Right atrium auricular region (tissue), 2 donors: ENCODE measurements around the gene MYL1. TPM values are rescaled to one million over a fixed set of nuclear protein-coding genes. Genes with fewer than 3 reads are reported as not detected.

Source experiments
- DNase-seq: peaks from one replicate; pipeline ENCODE4 v3.0.0-alpha.2; 2019; ENCODE audit warnings: low spot score
- H3K27ac ChIP-seq, 2 donors: fragments of 200-600 bp; sonication (generic); 1 replicate in 1 of 2; 2 replicates in 1 of 2; pipeline ENCODE4 v1.5.1; 2016 to 2019
- H3K27me3 ChIP-seq, 2 donors: fragments of 200-600 bp; sonication (generic); one replicate each; pipeline versions ENCODE4 v1.5.1 to v1.6.0; 2017 to 2019
- H3K36me3 ChIP-seq: fragments of 200-600 bp; sonication (generic); one replicate; pipeline ENCODE4 v1.5.1; 2016
- H3K4me1 ChIP-seq, 2 donors: fragments of 200-600 bp; sonication (generic); one replicate each; pipeline versions ENCODE4 v1.5.1 to v1.6.0; 2017 to 2019
- H3K4me3 ChIP-seq, 2 donors: fragments of 200-600 bp; sonication (generic); 1 replicate in 1 of 2; 2 replicates in 1 of 2; pipeline ENCODE4 v1.5.1; 2017 to 2019; ENCODE audit warnings: mild to moderate bottlenecking in 1 of 2, moderate library complexity in 1 of 2
- H3K9me3 ChIP-seq, 2 donors: fragments of 200-600 bp; sonication (generic); one replicate each; pipeline ENCODE4 v1.5.1; 2019
- CTCF ChIP-seq, 2 donors: fragments of 200-600 bp; sonication (generic); IDR thresholded peaks; one replicate each; pipeline ENCODE4 v1.5.1; 2019; ENCODE audit warnings: antibody characterized with exemption in 2 of 2
- total RNA-seq, 2 donors: library from RNA; depleted of rRNA; stranded (reverse); fragments of >200 nt; gene quantifications; one replicate each; pipeline ENCODE4 v1.1.0, GENCODE V29; 2016

MYL1 gene
- total RNA-seq, 2 donors from 2014 or later = 0.43 TPM; not detected in 1

GRCh38 chr2:210252699-210253606 is 62.0 kb downstream of the MYL1 start:
- Histone ChIP-seq H3K4me3 (no peak overlapping the region), H3K27me3 (no peaks in the 10 kb centered on the region), H3K27ac (no peak overlapping the region), H3K9me3 (no peaks in the 10 kb centered on the region), H3K4me1 (peaks cover 0 to 5% of the 10 kb centered on the region in 2 donors), H3K36me3 (no peaks in the 10 kb centered on the region)
- no peak for DNase-seq
- no peak for TF ChIP-seq CTCF (IDR thresholded peaks at IDR 0.05)

- TF ChIP-seq CTCF (IDR thresholded peaks at IDR 0.05) = no peak
- Histone ChIP-seq H3K4me3 (no peak overlapping the region), H3K36me3 (no peaks in the 10 kb centered on the region), H3K27ac (no peak overlapping the region), H3K27me3 (no peaks in the 10 kb centered on the region), H3K9me3 (no peaks in the 10 kb centered on the region), H3K4me1 (peaks cover 0 to 5% of the 10 kb centered on the region in 2 donors)
- no peak for DNase-seq
Measured at GRCh38 chr2:210250622-210251021, 64.4 kb downstream of the MYL1 start.

Other genes with a start within 250 kb of the MYL1 start
- gene KANSL1L, start 143.8 kb downstream of the MYL1 start, total RNA-seq = 10 to 100 TPM; 16.5 to 19.4 TPM
- 1 to 10 TPM; 1.4 to 1.9 TPM for gene ACADL, start 89.7 kb downstream of the MYL1 start, total RNA-seq
- gene LANCL1, start 161.6 kb upstream of the MYL1 start, total RNA-seq = 10 to 100 TPM; 27.4 to 43.2 TPM
- 1 to 10 TPM; 1.9 to 2.2 TPM for gene CPS1, start 241.4 kb upstream of the MYL1 start, total RNA-seq